ENCODE results near the gene SMAD1.

SMAD1 gene

GRCh38 chr4:145498430-145498829 lies 16.8 kb downstream of the SMAD1 start:
- H3K36me3 ChIP-seq (ENCODE audit: control insufficient read depth, insufficient read depth, low read length) = no peaks in the 10 kb centered on the region
- no peaks in the 10 kb centered on the region for H3K4me1 ChIP-seq (ENCODE audit: control insufficient read depth, insufficient read depth, low read length)
- no peaks in the 10 kb centered on the region for H3K27me3 ChIP-seq (ENCODE audit: control insufficient read depth, insufficient read depth, low read length, poor library complexity, severe bottlenecking)
- no peaks in the 10 kb centered on the region for H3K9me3 ChIP-seq (ENCODE audit: control insufficient read depth, low read length)
- H3K27ac ChIP-seq (ENCODE audit: insufficient read depth, low read depth, low read length, poor library complexity, severe bottlenecking) = no peak overlapping the region
- H3K4me3 ChIP-seq (ENCODE audit: insufficient read depth, low read depth, low read length) = no peak overlapping the region

GRCh38 chr4:145501051-145501660 lies 19.5 kb downstream of the SMAD1 start:
- H3K36me3 ChIP-seq (ENCODE audit: control insufficient read depth, insufficient read depth, low read length) = no peaks in the 10 kb centered on the region
- H3K27me3 ChIP-seq (ENCODE audit: control insufficient read depth, insufficient read depth, low read length, poor library complexity, severe bottlenecking) = no peaks in the 10 kb centered on the region
- WGBS, 2 experiments = 92 to 95% methylated on average over 3 of the region's 3 CpGs

GRCh38 chr4:145502809-145503208 lies 21.2 kb downstream of the SMAD1 start:
- 95% methylated on average over 5 of the region's 5 CpGs for WGBS, 2 experiments
- Histone ChIP-seq H3K9me3 (ENCODE audit: control insufficient read depth, low read length) (no peaks in the 10 kb centered on the region), H3K4me1 (ENCODE audit: control insufficient read depth, insufficient read depth, low read length) (no peaks in the 10 kb centered on the region), H3K27me3 (ENCODE audit: control insufficient read depth, insufficient read depth, low read length, poor library complexity, severe bottlenecking) (no peaks in the 10 kb centered on the region), H3K36me3 (ENCODE audit: control insufficient read depth, insufficient read depth, low read length) (no peaks in the 10 kb centered on the region), H3K27ac (ENCODE audit: insufficient read depth, low read depth, low read length, poor library complexity, severe bottlenecking) (no peak overlapping the region), H3K4me3 (ENCODE audit: insufficient read depth, low read depth, low read length) (no peak overlapping the region)

More at GRCh38 chr4:145501051-145501660, 19.5 kb downstream of the SMAD1 start:
- no peak overlapping the region for H3K4me3 ChIP-seq (ENCODE audit: insufficient read depth, low read depth, low read length)
- H3K9me3 ChIP-seq (ENCODE audit: control insufficient read depth, low read length) = no peaks in the 10 kb centered on the region
- H3K27ac ChIP-seq (ENCODE audit: insufficient read depth, low read depth, low read length, poor library complexity, severe bottlenecking) = no peak overlapping the region
- H3K4me1 ChIP-seq (ENCODE audit: control insufficient read depth, insufficient read depth, low read length) = no peaks in the 10 kb centered on the region

GRCh38 chr4:145503486-145504072 lies 21.9 kb downstream of the SMAD1 start:
- H3K4me3 ChIP-seq (ENCODE audit: insufficient read depth, low read depth, low read length) = no peak overlapping the region
- 92 to 94% methylated on average over 6 of the region's 6 CpGs for WGBS, 2 experiments

GRCh38 chr4:145505995-145506394 lies 24.3 kb downstream of the SMAD1 start:
- H3K27ac ChIP-seq (ENCODE audit: insufficient read depth, low read depth, low read length, poor library complexity, severe bottlenecking) = no peak overlapping the region
- no peaks in the 10 kb centered on the region for H3K9me3 ChIP-seq (ENCODE audit: control insufficient read depth, low read length)
- WGBS, 2 experiments = 93 to 95% methylated on average over 3 of the region's 3 CpGs
- no peaks in the 10 kb centered on the region for H3K4me1 ChIP-seq (ENCODE audit: control insufficient read depth, insufficient read depth, low read length)
- no peak overlapping the region for H3K4me3 ChIP-seq (ENCODE audit: insufficient read depth, low read depth, low read length)
- no peaks in the 10 kb centered on the region for H3K36me3 ChIP-seq (ENCODE audit: control insufficient read depth, insufficient read depth, low read length)
- no peaks in the 10 kb centered on the region for H3K27me3 ChIP-seq (ENCODE audit: control insufficient read depth, insufficient read depth, low read length, poor library complexity, severe bottlenecking)

More at GRCh38 chr4:145503486-145504072, 21.9 kb downstream of the SMAD1 start:
- H3K27me3 ChIP-seq (ENCODE audit: control insufficient read depth, insufficient read depth, low read length, poor library complexity, severe bottlenecking) = no peaks in the 10 kb centered on the region
- no peak overlapping the region for H3K27ac ChIP-seq (ENCODE audit: insufficient read depth, low read depth, low read length, poor library complexity, severe bottlenecking)
- H3K4me1 ChIP-seq (ENCODE audit: control insufficient read depth, insufficient read depth, low read length) = no peaks in the 10 kb centered on the region
- no peaks in the 10 kb centered on the region for H3K9me3 ChIP-seq (ENCODE audit: control insufficient read depth, low read length)
- no peaks in the 10 kb centered on the region for H3K36me3 ChIP-seq (ENCODE audit: control insufficient read depth, insufficient read depth, low read length)

GRCh38 chr4:145507636-145508035 lies 26.0 kb downstream of the SMAD1 start:
- Histone ChIP-seq H3K36me3 (ENCODE audit: control insufficient read depth, insufficient read depth, low read length) (no peaks in the 10 kb centered on the region), H3K27ac (ENCODE audit: insufficient read depth, low read depth, low read length, poor library complexity, severe bottlenecking) (no peak overlapping the region), H3K9me3 (ENCODE audit: control insufficient read depth, low read length) (no peaks in the 10 kb centered on the region), H3K27me3 (ENCODE audit: control insufficient read depth, insufficient read depth, low read length, poor library complexity, severe bottlenecking) (no peaks in the 10 kb centered on the region), H3K4me3 (ENCODE audit: insufficient read depth, low read depth, low read length) (no peak overlapping the region), H3K4me1 (ENCODE audit: control insufficient read depth, insufficient read depth, low read length) (no peaks in the 10 kb centered on the region)
- 100% methylated on average over 1 of the region's 1 CpG; no CpG with 5 or more reads in 1 of the 2 experiments for WGBS, 2 experiments

GRCh38 chr4:145511913-145512522 lies 30.4 kb downstream of the SMAD1 start:
- H3K4me3 ChIP-seq (ENCODE audit: insufficient read depth, low read depth, low read length) = no peak overlapping the region
- H3K4me1 ChIP-seq (ENCODE audit: control insufficient read depth, insufficient read depth, low read length) = no peaks in the 10 kb centered on the region
- H3K9me3 ChIP-seq (ENCODE audit: control insufficient read depth, low read length) = no peaks in the 10 kb centered on the region
- H3K27ac ChIP-seq (ENCODE audit: insufficient read depth, low read depth, low read length, poor library complexity, severe bottlenecking) = no peak overlapping the region
- H3K27me3 ChIP-seq (ENCODE audit: control insufficient read depth, insufficient read depth, low read length, poor library complexity, severe bottlenecking) = no peaks in the 10 kb centered on the region
- 92 to 95% methylated on average over 2 of the region's 2 CpGs for WGBS, 2 experiments
- H3K36me3 ChIP-seq (ENCODE audit: control insufficient read depth, insufficient read depth, low read length) = no peaks in the 10 kb centered on the region

- H3K9me3 ChIP-seq (ENCODE audit: control insufficient read depth, low read length) = no peaks in the 10 kb centered on the region
- H3K4me3 ChIP-seq (ENCODE audit: insufficient read depth, low read depth, low read length) = no peak overlapping the region
- WGBS, 2 experiments = 83 to 91% methylated on average over 3 to 4 of the region's 4 CpGs
- no peaks in the 10 kb centered on the region for H3K36me3 ChIP-seq (ENCODE audit: control insufficient read depth, insufficient read depth, low read length)
- H3K27me3 ChIP-seq (ENCODE audit: control insufficient read depth, insufficient read depth, low read length, poor library complexity, severe bottlenecking) = no peaks in the 10 kb centered on the region
- H3K27ac ChIP-seq (ENCODE audit: insufficient read depth, low read depth, low read length, poor library complexity, severe bottlenecking) = no peak overlapping the region
- no peaks in the 10 kb centered on the region for H3K4me1 ChIP-seq (ENCODE audit: control insufficient read depth, insufficient read depth, low read length)
These were observed 31.5 kb downstream of the SMAD1 start for GRCh38 chr4:145513020-145513621.

- Histone ChIP-seq H3K9me3 (ENCODE audit: control insufficient read depth, low read length) (no peaks in the 10 kb centered on the region), H3K27me3 (ENCODE audit: control insufficient read depth, insufficient read depth, low read length, poor library complexity, severe bottlenecking) (no peaks in the 10 kb centered on the region), H3K36me3 (ENCODE audit: control insufficient read depth, insufficient read depth, low read length) (no peaks in the 10 kb centered on the region), H3K4me1 (ENCODE audit: control insufficient read depth, insufficient read depth, low read length) (peaks cover 4% of the 10 kb centered on the region), H3K4me3 (ENCODE audit: insufficient read depth, low read depth, low read length) (no peak overlapping the region), H3K27ac (ENCODE audit: insufficient read depth, low read depth, low read length, poor library complexity, severe bottlenecking) (no peak overlapping the region)
- 92 to 95% methylated on average over 1 of the region's 1 CpG for WGBS, 2 experiments
These were observed 38.5 kb downstream of the SMAD1 start for GRCh38 chr4:145520172-145520571.

GRCh38 chr4:145521282-145521681 lies 39.6 kb downstream of the SMAD1 start:
- 92 to 98% methylated on average over 2 of the region's 2 CpGs for WGBS, 2 experiments
- no peaks in the 10 kb centered on the region for H3K36me3 ChIP-seq (ENCODE audit: control insufficient read depth, insufficient read depth, low read length)

More at GRCh38 chr4:145521282-145521681, 39.6 kb downstream of the SMAD1 start:
- Histone ChIP-seq H3K27me3 (ENCODE audit: control insufficient read depth, insufficient read depth, low read length, poor library complexity, severe bottlenecking) (no peaks in the 10 kb centered on the region), H3K4me1 (ENCODE audit: control insufficient read depth, insufficient read depth, low read length) (peaks cover 6% of the 10 kb centered on the region), H3K9me3 (ENCODE audit: control insufficient read depth, low read length) (no peaks in the 10 kb centered on the region), H3K27ac (ENCODE audit: insufficient read depth, low read depth, low read length, poor library complexity, severe bottlenecking) (no peak overlapping the region), H3K4me3 (ENCODE audit: insufficient read depth, low read depth, low read length) (no peak overlapping the region)
